ENCODE measurements around the gene FGF14. TPM values are rescaled to one million over a fixed set of nuclear protein-coding genes. Genes with fewer than 3 reads are reported as not detected.

Gene FGF14
- total RNA-seq, 1 experiment from 2014 or later: not detected

- CTCF ChIA-PET: no interaction called here
- DNase-seq (no peak), ATAC-seq (no peak)
- Histone ChIP-seq H3K4me1 (ENCODE audit: insufficient read depth, low read length) (no peaks in the 10 kb centered on the region), H3K27me3 (ENCODE audit: low read length) (peaks cover 55% of the 10 kb centered on the region), H3K36me3 (ENCODE audit: low read depth, low read length) (no peaks in the 10 kb centered on the region), H3K79me2 (ENCODE audit: low read length) (no peaks in the 10 kb centered on the region), H2AFZ (ENCODE audit: low read length) (no peak overlapping the region), H3K4me3 (ENCODE audit: low read length) (no peak overlapping the region), H3K9ac (ENCODE audit: low read length) (no peak overlapping the region), H3F3A (ENCODE audit: low read length, unreplicated experiment) (no peaks in the 10 kb centered on the region), H3K27ac (ENCODE audit: low read length) (no peak overlapping the region), H3K9me2 (replicated peaks; ENCODE audit: low read length) (no peaks in the 10 kb centered on the region), H3K9me3 (ENCODE audit: low read length) (no peaks in the 10 kb centered on the region), H3K4me2 (ENCODE audit: low read length) (no peak overlapping the region), H4K20me1 (ENCODE audit: low read length) (no peaks in the 10 kb centered on the region)
- intact Hi-C loops (cut with micrococcal nuclease): no loop called here
- TF ChIP-seq EZH2phosphoT487 (IDR thresholded peaks at IDR 0.05; ENCODE audit: borderline replicate concordance, low read length) (no peak), CTCF (conservative IDR thresholded peaks at IDR 0.05; ENCODE audit: low read depth, low read length) (no peak), EZH2 (IDR thresholded peaks at IDR 0.05; ENCODE audit: low read length, unreplicated experiment) (no peak)
- POLR2A ChIA-PET (ENCODE audit: unreplicated experiment): no interaction called here
- no TSS peak for BruUV-seq (replicated peaks)
Measured at GRCh38 chr13:102225892-102226291, 176.0 kb downstream of the FGF14 start.

- H3K27ac ChIP-seq (ENCODE audit: low read length): no peak overlapping the region
- ChIA-PET POLR2A (ENCODE audit: unreplicated experiment) (no interaction called here), CTCF (no interaction called here)
- DNase-seq (no peak), ATAC-seq (no peak)
- no peak overlapping the region for H3K4me3 ChIP-seq (ENCODE audit: low read length)
- no TSS peak for BruUV-seq (replicated peaks)
- TF ChIP-seq CTCF (conservative IDR thresholded peaks at IDR 0.05; ENCODE audit: low read depth, low read length) (no peak), EZH2phosphoT487 (IDR thresholded peaks at IDR 0.05; ENCODE audit: borderline replicate concordance, low read length) (no peak), EZH2 (IDR thresholded peaks at IDR 0.05; ENCODE audit: low read length, unreplicated experiment) (no peak)
- peaks cover 61% of the 10 kb centered on the region for H3K27me3 ChIP-seq (ENCODE audit: low read length)
- H3K9me3 ChIP-seq (ENCODE audit: low read length): no peaks in the 10 kb centered on the region
- intact Hi-C loops (cut with micrococcal nuclease): no loop called here
- H3K36me3 ChIP-seq (ENCODE audit: low read depth, low read length): no peaks in the 10 kb centered on the region
- no peaks in the 10 kb centered on the region for H3K4me1 ChIP-seq (ENCODE audit: insufficient read depth, low read length)
- no peaks in the 10 kb centered on the region for H4K20me1 ChIP-seq (ENCODE audit: low read length)
- H2AFZ ChIP-seq (ENCODE audit: low read length): no peak overlapping the region
- no peaks in the 10 kb centered on the region for H3F3A ChIP-seq (ENCODE audit: low read length, unreplicated experiment)
- no peak overlapping the region for H3K4me2 ChIP-seq (ENCODE audit: low read length)
- H3K79me2 ChIP-seq (ENCODE audit: low read length): no peaks in the 10 kb centered on the region
- no peak overlapping the region for H3K9ac ChIP-seq (ENCODE audit: low read length)
- no peaks in the 10 kb centered on the region for H3K9me2 ChIP-seq (replicated peaks; ENCODE audit: low read length)
Measured at GRCh38 chr13:102220681-102221228, 181.1 kb downstream of the FGF14 start.

- Histone ChIP-seq H3K36me3 (ENCODE audit: low read depth, low read length) (no peaks in the 10 kb centered on the region), H4K20me1 (ENCODE audit: low read length) (no peaks in the 10 kb centered on the region), H3K27ac (ENCODE audit: low read length) (no peak overlapping the region), H3K9me3 (ENCODE audit: low read length) (no peaks in the 10 kb centered on the region), H2AFZ (ENCODE audit: low read length) (no peak overlapping the region), H3K4me3 (ENCODE audit: low read length) (no peak overlapping the region), H3F3A (ENCODE audit: low read length, unreplicated experiment) (no peaks in the 10 kb centered on the region), H3K4me2 (ENCODE audit: low read length) (no peak overlapping the region), H3K9me2 (replicated peaks; ENCODE audit: low read length) (no peaks in the 10 kb centered on the region), H3K9ac (ENCODE audit: low read length) (no peak overlapping the region), H3K4me1 (ENCODE audit: insufficient read depth, low read length) (no peaks in the 10 kb centered on the region), H3K27me3 (ENCODE audit: low read length) (peaks cover 62% of the 10 kb centered on the region), H3K79me2 (ENCODE audit: low read length) (no peaks in the 10 kb centered on the region)
- intact Hi-C loops (cut with micrococcal nuclease): no loop called here
- POLR2A ChIA-PET (ENCODE audit: unreplicated experiment): no interaction called here
- CTCF ChIA-PET: no interaction called here
- DNase-seq: no peak
- ATAC-seq: no peak
- TF ChIP-seq CTCF (conservative IDR thresholded peaks at IDR 0.05; ENCODE audit: low read depth, low read length): no peak
- TF ChIP-seq EZH2phosphoT487 (IDR thresholded peaks at IDR 0.05; ENCODE audit: borderline replicate concordance, low read length): no peak
- no peak for TF ChIP-seq EZH2 (IDR thresholded peaks at IDR 0.05; ENCODE audit: low read length, unreplicated experiment)
- no TSS peak for BruUV-seq (replicated peaks)
Measured at GRCh38 chr13:102214956-102215355, 186.9 kb downstream of the FGF14 start.

All from PC-3 (cell line).